DMS114 treated with DMSO at 0.1 percent for 48 hours (cell line): Measurements from ENCODE around the gene LRFN2.

Experiments
- DNase-seq: peaks from one replicate; lab custom pipeline; 2025; ENCODE audit not compliant: unreplicated experiment; lab: John Stamatoyannopoulos, UW

Gene LRFN2

GRCh38 chr6:40439026-40439800, 148.0 kb downstream of the LRFN2 start:
- no peak for DNase-seq

GRCh38 chr6:40438246-40438887, 148.8 kb downstream of the LRFN2 start:
- DNase-seq: no peak

GRCh38 chr6:40437631-40438030, 149.5 kb downstream of the LRFN2 start:
- no peak for DNase-seq

GRCh38 chr6:40436685-40437604, 150.2 kb downstream of the LRFN2 start:
- no peak for DNase-seq

- DNase-seq: no peak
These were observed 154.2 kb downstream of the LRFN2 start for GRCh38 chr6:40432982-40433381.

GRCh38 chr6:40431706-40432105, 155.5 kb downstream of the LRFN2 start:
- no peak for DNase-seq

GRCh38 chr6:40427196-40427595, 160.0 kb downstream of the LRFN2 start:
- DNase-seq: no peak

GRCh38 chr6:40426346-40427066, 160.7 kb downstream of the LRFN2 start:
- DNase-seq: no peak

- no peak for DNase-seq
These were observed 161.8 kb downstream of the LRFN2 start for GRCh38 chr6:40425192-40425919.

GRCh38 chr6:40422046-40422445, 165.1 kb downstream of the LRFN2 start:
- no peak for DNase-seq

- no peak for DNase-seq
These were observed 167.0 kb downstream of the LRFN2 start for GRCh38 chr6:40419946-40420728.

- no peak for DNase-seq
These were observed 167.8 kb downstream of the LRFN2 start for GRCh38 chr6:40419377-40419776.

GRCh38 chr6:40417031-40417430, 170.1 kb downstream of the LRFN2 start:
- DNase-seq: no peak

GRCh38 chr6:40414617-40415016, 172.5 kb downstream of the LRFN2 start:
- DNase-seq: no peak

GRCh38 chr6:40413239-40413638, 173.9 kb downstream of the LRFN2 start:
- no peak for DNase-seq

GRCh38 chr6:40411881-40412280, 175.3 kb downstream of the LRFN2 start:
- no peak for DNase-seq

- no peak for DNase-seq
These were observed 176.3 kb downstream of the LRFN2 start for GRCh38 chr6:40410821-40411220.

- DNase-seq: no peak
These were observed 177.3 kb downstream of the LRFN2 start for GRCh38 chr6:40409716-40410397.
